Body of pancreas (tissue), 4 donors: Measurements from ENCODE around the gene TIMMDC1.

Experiments used
- POLR2A ChIP-seq, 3 donors: fragments of 450-650 bp; IDR thresholded peaks; one replicate each; pipeline ENCODE4 v1.6.1; 2016; ENCODE audit warnings: antibody characterized with exemption in 3 of 3, mild to moderate bottlenecking in 2 of 3
- TF ChIP-seq, protein P1 (sequence below), 7 experiments: fragments of 450-650 bp in 4 of 7; fragments of 200-600 bp in 3 of 7; sonication (generic) in 3 of 7; IDR thresholded peaks; one replicate each; pipeline ENCODE4 v1.5.1; 2016 to 2019; ENCODE audit warnings: antibody characterized with exemption in 7 of 7

DNA sequence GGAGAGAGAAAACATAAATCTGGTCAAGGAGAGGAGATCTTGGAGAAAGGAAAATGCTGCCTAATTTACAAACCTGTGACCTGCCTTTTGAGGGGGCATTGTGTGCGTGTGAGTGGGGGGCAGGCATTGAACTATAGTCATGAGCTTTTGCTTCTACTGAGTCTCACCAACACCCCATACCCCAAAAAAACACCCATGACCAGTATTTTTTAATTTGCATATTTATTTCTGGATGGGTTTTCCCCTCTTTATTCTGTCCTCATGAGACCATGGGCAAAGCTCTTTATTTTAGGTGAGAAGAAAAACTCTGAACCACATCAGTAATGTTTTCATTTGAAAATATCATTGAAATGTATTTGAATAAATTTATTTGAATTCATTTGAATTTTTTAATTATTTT is 40.4 kb downstream of the TIMMDC1 start:
- TF ChIP-seq, protein P1, sequence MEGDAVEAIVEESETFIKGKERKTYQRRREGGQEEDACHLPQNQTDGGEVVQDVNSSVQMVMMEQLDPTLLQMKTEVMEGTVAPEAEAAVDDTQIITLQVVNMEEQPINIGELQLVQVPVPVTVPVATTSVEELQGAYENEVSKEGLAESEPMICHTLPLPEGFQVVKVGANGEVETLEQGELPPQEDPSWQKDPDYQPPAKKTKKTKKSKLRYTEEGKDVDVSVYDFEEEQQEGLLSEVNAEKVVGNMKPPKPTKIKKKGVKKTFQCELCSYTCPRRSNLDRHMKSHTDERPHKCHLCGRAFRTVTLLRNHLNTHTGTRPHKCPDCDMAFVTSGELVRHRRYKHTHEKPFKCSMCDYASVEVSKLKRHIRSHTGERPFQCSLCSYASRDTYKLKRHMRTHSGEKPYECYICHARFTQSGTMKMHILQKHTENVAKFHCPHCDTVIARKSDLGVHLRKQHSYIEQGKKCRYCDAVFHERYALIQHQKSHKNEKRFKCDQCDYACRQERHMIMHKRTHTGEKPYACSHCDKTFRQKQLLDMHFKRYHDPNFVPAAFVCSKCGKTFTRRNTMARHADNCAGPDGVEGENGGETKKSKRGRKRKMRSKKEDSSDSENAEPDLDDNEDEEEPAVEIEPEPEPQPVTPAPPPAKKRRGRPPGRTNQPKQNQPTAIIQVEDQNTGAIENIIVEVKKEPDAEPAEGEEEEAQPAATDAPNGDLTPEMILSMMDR (IDR thresholded peaks at IDR 0.05) = no peak
- TF ChIP-seq POLR2A (IDR thresholded peaks at IDR 0.05) = no peak
